HG03045 (cell line): Measurements from ENCODE around the gene ITSN2.

Experiments used
- ATAC-seq: cut with Tn5 transposase; IDR thresholded peaks from one replicate; pipeline ENCODE4 v1.9.1; 2021; ENCODE audit warnings: mild to moderate bottlenecking, moderate library complexity; ENCODE audit not compliant: unreplicated experiment

Gene ITSN2

GRCh38 chr2:24190503-24190902, 169.8 kb downstream of the ITSN2 start:
- no peak for ATAC-seq

GRCh38 chr2:24189551-24189950, 170.8 kb downstream of the ITSN2 start:
- ATAC-seq, result no peak

- ATAC-seq, result no peak
Measured at GRCh38 chr2:24183366-24184069, 176.8 kb downstream of the ITSN2 start.

- no peak for ATAC-seq
Measured at GRCh38 chr2:24182507-24182906, 177.8 kb downstream of the ITSN2 start.

GRCh38 chr2:24181849-24182248, 178.5 kb downstream of the ITSN2 start:
- ATAC-seq, result no peak

GRCh38 chr2:24179683-24180082, 180.7 kb downstream of the ITSN2 start:
- no peak for ATAC-seq

- ATAC-seq, result no peak
Measured at GRCh38 chr2:24176326-24176725, 184.0 kb downstream of the ITSN2 start.

- no peak for ATAC-seq
Measured at GRCh38 chr2:24175631-24176187, 184.6 kb downstream of the ITSN2 start.

GRCh38 chr2:24174851-24175277, 185.5 kb downstream of the ITSN2 start, which contains the start of gene FAM228A:
TSS of gene FAM228A (plus strand) at chr2:24175053. CDS start at chr2:24175481, 428 bp downstream.
- ATAC-seq, result no peak

- no peak for ATAC-seq
Measured at GRCh38 chr2:24169023-24169422, 191.3 kb downstream of the ITSN2 start.

- ATAC-seq, result no peak
Measured at GRCh38 chr2:24164416-24164973, 195.8 kb downstream of the ITSN2 start.

GRCh38 chr2:24163601-24164000, 196.7 kb downstream of the ITSN2 start:
- ATAC-seq, result no peak

GRCh38 chr2:24163186-24163585, 197.2 kb downstream of the ITSN2 start:
- ATAC-seq, result no peak

- no peak for ATAC-seq
Measured at GRCh38 chr2:24162494-24162893, 197.8 kb downstream of the ITSN2 start.

GRCh38 chr2:24160761-24161160, 199.6 kb downstream of the ITSN2 start:
- ATAC-seq, result no peak

- ATAC-seq, result no peak
Measured at GRCh38 chr2:24159708-24160107, 200.6 kb downstream of the ITSN2 start.

- no peak for ATAC-seq
Measured at GRCh38 chr2:24158131-24158530, 202.2 kb downstream of the ITSN2 start.

GRCh38 chr2:24153478-24153877, 206.9 kb downstream of the ITSN2 start:
- no peak for ATAC-seq
